ENCODE results near the gene FTH1. TPM values are rescaled to one million over a fixed set of nuclear protein-coding genes. Genes with fewer than 3 reads are reported as not detected.
A peak's percentile ranks its signal among the peaks of the same experiment; 100 is the strongest.

Gene FTH1
- total and polyA plus RNA-seq, 2 of the 13 experiments (the other 11 are each of a cell fraction or from before 2014, with no cell fraction given), result 607 to 760 TPM

DNA sequence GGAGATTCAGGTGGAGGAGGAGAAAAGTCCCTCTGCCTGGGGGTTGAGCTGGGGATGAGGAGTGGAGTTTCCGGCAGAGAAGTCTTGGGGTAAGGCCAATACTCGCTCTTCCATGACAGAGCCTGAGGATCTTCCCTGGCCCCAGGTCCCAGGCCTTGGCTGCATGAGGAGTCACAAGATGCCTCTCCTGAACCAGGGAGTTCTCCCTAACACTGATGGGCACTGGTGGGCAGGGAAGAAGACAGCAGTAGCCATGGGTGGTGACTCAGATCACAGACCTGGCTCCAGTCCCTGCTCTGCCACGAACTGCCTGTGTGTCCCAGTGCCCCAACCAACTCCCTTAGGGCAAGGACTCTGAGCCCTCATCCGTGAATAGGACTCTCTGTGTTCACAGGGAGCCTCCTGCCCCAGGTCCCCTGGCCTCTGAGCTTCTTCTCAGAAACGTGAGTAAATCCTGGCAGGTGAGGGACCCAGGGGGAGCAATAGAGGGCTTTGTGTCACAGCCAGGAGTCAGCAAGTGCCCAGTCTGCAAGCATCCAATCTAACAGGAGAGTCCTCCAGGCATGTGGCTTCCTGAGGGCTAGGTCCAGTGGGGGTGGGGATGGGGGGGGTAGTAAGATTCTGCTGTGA, 45.5 kb upstream of the FTH1 start (continued):
- TF ChIP-seq, protein P1, sequence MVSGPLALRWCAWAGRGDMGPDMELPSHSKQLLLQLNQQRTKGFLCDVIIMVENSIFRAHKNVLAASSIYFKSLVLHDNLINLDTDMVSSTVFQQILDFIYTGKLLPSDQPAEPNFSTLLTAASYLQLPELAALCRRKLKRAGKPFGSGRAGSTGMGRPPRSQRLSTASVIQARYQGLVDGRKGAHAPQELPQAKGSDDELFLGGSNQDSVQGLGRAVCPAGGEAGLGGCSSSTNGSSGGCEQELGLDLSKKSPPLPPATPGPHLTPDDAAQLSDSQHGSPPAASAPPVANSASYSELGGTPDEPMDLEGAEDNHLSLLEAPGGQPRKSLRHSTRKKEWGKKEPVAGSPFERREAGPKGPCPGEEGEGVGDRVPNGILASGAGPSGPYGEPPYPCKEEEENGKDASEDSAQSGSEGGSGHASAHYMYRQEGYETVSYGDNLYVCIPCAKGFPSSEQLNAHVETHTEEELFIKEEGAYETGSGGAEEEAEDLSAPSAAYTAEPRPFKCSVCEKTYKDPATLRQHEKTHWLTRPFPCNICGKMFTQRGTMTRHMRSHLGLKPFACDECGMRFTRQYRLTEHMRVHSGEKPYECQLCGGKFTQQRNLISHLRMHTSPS (CRISPR knock-in tag; IDR thresholded peaks at IDR 0.05; ENCODE audit: low read depth), result peak; percentile 67; the same call in 1 of the 2 replicates
- TF ChIP-seq RXRA (CRISPR knock-in tag; IDR thresholded peaks at IDR 0.05) (peak; percentile 32; the same call in 1 of the 2 replicates), ZNF678 (CRISPR knock-in tag; IDR thresholded peaks at IDR 0.05) (no peak), PATZ1 (CRISPR knock-in tag; IDR thresholded peaks at IDR 0.05) (peak; percentile 31; the same call in 1 of the 2 replicates), DMAP1 (CRISPR knock-in tag; IDR thresholded peaks at IDR 0.05) (no peak)

DNA sequence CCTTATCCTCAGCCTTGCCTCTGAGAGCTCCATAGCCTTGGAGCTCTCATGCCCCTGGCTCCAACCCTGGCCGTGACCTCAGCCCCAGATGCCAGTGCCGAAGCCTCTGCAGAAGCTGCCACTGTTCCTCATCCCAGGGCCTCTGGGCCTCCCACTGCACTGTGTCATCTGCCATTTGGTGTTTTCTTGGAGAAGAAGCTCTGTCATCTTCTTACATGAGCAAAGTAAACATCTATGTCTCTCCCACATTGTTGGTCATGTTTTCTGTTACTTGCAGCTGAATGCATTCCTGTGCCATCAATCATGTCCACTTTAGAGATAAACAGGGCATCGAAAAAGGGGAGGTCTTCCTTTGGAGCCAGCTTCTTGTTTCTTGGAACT, 45.0 kb upstream of the FTH1 start:
- H3K36me3 ChIP-seq (replicated peaks in 1 of 2; ENCODE audit: control insufficient read depth in 1 of 2, insufficient read depth in 2 of 2, low read length in 2 of 2), result no peaks in the 10 kb centered on the region
- no peak overlapping the region for H2AFZ ChIP-seq (ENCODE audit: low read length)
- peak overlapping the region; percentile 22 for H3K27ac ChIP-seq (ENCODE audit: extremely low read length, insufficient read depth, low read length)
- peaks cover 60% of the 10 kb centered on the region for H3K4me1 ChIP-seq (ENCODE audit: insufficient read depth, low read length)
- 52% methylated on average over 2 of the region's 3 CpGs for WGBS (ENCODE audit: low lambda C conversion rate)
- peak overlapping the region; percentile 44; the same call in 1 of the 2 replicates for H3K9ac ChIP-seq (ENCODE audit: insufficient read depth, low read depth, low read length)
- peak; percentile 28 for FAIRE-seq
- intact Hi-C loops (cut with micrococcal nuclease; ENCODE audit: unreplicated experiment) (no loop called here), in situ Hi-C loops (cut with HindIII; ENCODE audit: extremely low pct_ligation_motif_present, low pct_unique_long_range_greater_than_20kb) (no loop called here)
- ATAC-seq, result peak; percentile 28; the same call in 2 of the 3 replicates
- no peaks in the 10 kb centered on the region for H4K20me1 ChIP-seq (ENCODE audit: insufficient read depth, low read length)
- CTCF ChIA-PET (ENCODE audit: low intra/inter-chr PET ratio, low total read pairs), result no interaction called here
- H3K9me3 ChIP-seq (ENCODE audit: low read length), result no peaks in the 10 kb centered on the region
- H3K4me2 ChIP-seq (ENCODE audit: low read depth, low read length), result peak overlapping the region; percentile 58
- no peak for DNase-seq (ENCODE audit: low spot score)
- BruUV-seq (replicated peaks), result TSS peak; percentile 83
- POLR2A ChIA-PET, result interaction anchor here (0.7 to 5.2 kb wide), 11 partner anchors 12 to 197 kb away, joined by 3 to 59 read pairs (median 6); partner anchors contain the start of gene FTH1
- H3K27me3 ChIP-seq (ENCODE audit: control insufficient read depth in 1 of 2, insufficient read depth in 2 of 2, low read length in 2 of 2), result no peaks in the 10 kb centered on the region
- no peaks in the 10 kb centered on the region for H3K79me2 ChIP-seq (ENCODE audit: insufficient read depth, low read length)
- 0 out of 6 replicates have a peak overlapping the region, but pooled peaks of 1 of the 3 experiments have one; percentile 44 for H3K4me3 ChIP-seq (replicated peaks in 1 of 3; ENCODE audit: insufficient read depth in 1 of 3, low read depth in 2 of 3, low read length in 3 of 3)
- TF ChIP-seq ZNF30 (CRISPR knock-in tag; IDR thresholded peaks at IDR 0.05) (0 out of 2 replicates have a peak, but pooled peaks have one; percentile 38), BCL3 (CRISPR knock-in tag; IDR thresholded peaks at IDR 0.05) (no peak), ZNF713 (CRISPR knock-in tag; IDR thresholded peaks at IDR 0.05) (no peak), ARNT2 (CRISPR knock-in tag; IDR thresholded peaks at IDR 0.05; ENCODE audit: low read depth) (no peak), NFYB (CRISPR knock-in tag; IDR thresholded peaks at IDR 0.05) (no peak), ZC3H13 (CRISPR knock-in tag; IDR thresholded peaks at IDR 0.05) (no peak), FOXA3 (CRISPR knock-in tag; IDR thresholded peaks at IDR 0.05) (0 out of 2 replicates have a peak, but pooled peaks have one; percentile 24), CBFB (CRISPR knock-in tag; IDR thresholded peaks at IDR 0.05) (no peak), ZNF326 (CRISPR knock-in tag; IDR thresholded peaks at IDR 0.05; ENCODE audit: borderline replicate concordance) (no peak), FOXA1 (IDR thresholded peaks at IDR 0.05) (no peak), FOXA1 (CRISPR knock-in tag; IDR thresholded peaks at IDR 0.05) (peak; percentile 67)
- TF ChIP-seq, protein P2, sequence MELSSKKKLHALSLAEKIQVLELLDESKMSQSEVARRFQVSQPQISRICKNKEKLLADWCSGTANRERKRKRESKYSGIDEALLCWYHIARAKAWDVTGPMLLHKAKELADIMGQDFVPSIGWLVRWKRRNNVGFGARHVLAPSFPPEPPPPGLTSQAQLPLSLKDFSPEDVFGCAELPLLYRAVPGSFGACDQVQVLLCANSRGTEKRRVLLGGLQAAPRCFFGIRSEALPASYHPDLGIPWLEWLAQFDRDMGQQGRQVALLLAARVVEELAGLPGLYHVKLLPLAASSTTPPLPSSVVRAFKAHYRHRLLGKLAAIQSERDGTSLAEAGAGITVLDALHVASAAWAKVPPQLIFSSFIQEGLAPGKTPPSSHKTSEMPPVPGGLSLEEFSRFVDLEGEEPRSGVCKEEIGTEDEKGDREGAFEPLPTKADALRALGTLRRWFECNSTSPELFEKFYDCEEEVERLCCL (CRISPR knock-in tag; IDR thresholded peaks at IDR 0.05; ENCODE audit: borderline replicate concordance), result no peak

Measured in HepG2 (cell line).